ENCODE measurements around the gene TOR1AIP2. TPM values are rescaled to one million over a fixed set of nuclear protein-coding genes. Genes with fewer than 3 reads are reported as not detected.
A peak's percentile ranks its signal among the peaks of the same experiment; 100 is the strongest.

TOR1AIP2 gene
- total and polyA plus RNA-seq, 2 of the 8 experiments (the other 6 are each of a cell fraction or from before 2014, with no cell fraction given), result 12.1 to 75.2 TPM

- H3K4me3 ChIP-seq (ENCODE audit: extremely low read depth in 1 of 4, insufficient read depth in 2 of 4, low read depth in 3 of 4, low read length in 4 of 4), result peak overlapping the region in 1 of 4 experiments; percentile 94; a peak in 2 of 8 replicates
- H2BK15ac ChIP-seq (ENCODE audit: low read length), result no peak overlapping the region
- TF ChIP-seq JUN (IDR thresholded peaks at IDR 0.05; ENCODE audit: low read depth, low read length) (no peak), RNF2 (IDR thresholded peaks at IDR 0.05; ENCODE audit: borderline replicate concordance, low read depth, low read length, missing control alignments, poor library complexity, severe bottlenecking) (no peak), CEBPB (IDR thresholded peaks at IDR 0.05; ENCODE audit: low read depth, low read length) (peak; percentile 89)
- ChIA-PET CTCF (ENCODE audit: partially characterized antibody) (interaction anchor here (0.9 to 1.0 kb wide), 2 partner anchors 10 to 23 kb away, joined by 3 read pairs; no protein-coding TSS in a partner anchor), POLR2A (ENCODE audit: partially characterized antibody) (no interaction called here)
- H4K8ac ChIP-seq (ENCODE audit: extremely low read depth, insufficient read depth, low read length), result no peak overlapping the region
- H4K91ac ChIP-seq (replicated peaks; ENCODE audit: insufficient read length, low read length), result no peak overlapping the region
- H2AFZ ChIP-seq (ENCODE audit: low read length), result no peak overlapping the region
- H3K4ac ChIP-seq (replicated peaks; ENCODE audit: insufficient read length, low read depth, low read length), result no peak overlapping the region
- H4K20me1 ChIP-seq (replicated peaks in 1 of 2; ENCODE audit: control insufficient read depth in 1 of 2, insufficient read depth in 2 of 2, low read length in 2 of 2), result peaks cover 0 to 3% of the 10 kb centered on the region in 2 experiments
- H2BK20ac ChIP-seq (ENCODE audit: low read length), result no peak overlapping the region
- H2AK5ac ChIP-seq (ENCODE audit: low read depth, low read length), result no peak overlapping the region
- H3K36me3 ChIP-seq (ENCODE audit: control insufficient read depth in 2 of 4, insufficient read depth in 4 of 4, low read length in 3 of 4), result peaks cover 2 to 12% (median 7%) of the 10 kb centered on the region in 4 experiments; a peak in 5 of 8 replicates
- no peaks in the 10 kb centered on the region for H3K23me2 ChIP-seq (ENCODE audit: low read depth, low read length)
- no peak overlapping the region for H3K9ac ChIP-seq (replicated peaks in 1 of 4; ENCODE audit: extremely low read depth in 1 of 4, low read depth in 3 of 4, low read length in 3 of 4)
- H2BK120ac ChIP-seq (replicated peaks; ENCODE audit: low read depth, low read length), result no peak overlapping the region
- no peak overlapping the region for H4K5ac ChIP-seq (ENCODE audit: insufficient read length, low read depth, low read length)
- H2BK12ac ChIP-seq (ENCODE audit: low read depth, low read length), result no peak overlapping the region
- no peak overlapping the region for H3K14ac ChIP-seq (ENCODE audit: insufficient read length)
- FAIRE-seq (no peak), DNase-seq (ENCODE audit: low read depth in 1 of 2, low spot score in 2 of 2) (no peak)
- H3K56ac ChIP-seq (replicated peaks; ENCODE audit: insufficient read length, low read depth, low read length), result no peak overlapping the region
- WGBS, 2 experiments (ENCODE audit: extremely low coverage in 1 of 2, insufficient coverage in 1 of 2, insufficient read length in 1 of 2, insufficient replicate concordance in 2 of 2, low coverage in 1 of 2, low lambda C conversion rate in 2 of 2, missing lambda C conversion rate in 1 of 2), result 86% methylated on average over 3 of the region's 3 CpGs; no CpG with 5 or more reads in 1 of the 2 experiments
- H3K18ac ChIP-seq (ENCODE audit: extremely low read depth, low read length), result no peak overlapping the region
- H3K9me3 ChIP-seq (ENCODE audit: insufficient read depth in 2 of 2, low read depth in 1 of 2, low read length in 1 of 2), result no peaks in the 10 kb centered on the region
- H3K27me3 ChIP-seq (replicated peaks in 1 of 4; ENCODE audit: control insufficient read depth in 3 of 4, extremely low read depth in 1 of 4, insufficient read depth in 3 of 4, low read length in 3 of 4), result no peaks in the 10 kb centered on the region
- peaks cover 0 to 3% (median 0%) of the 10 kb centered on the region in 4 experiments; a peak in 1 of 7 replicates for H3K4me1 ChIP-seq (replicated peaks in 1 of 4; ENCODE audit: control insufficient read depth in 3 of 4, insufficient read depth in 4 of 4, low read length in 3 of 4)
- no peak overlapping the region for H3K23ac ChIP-seq (ENCODE audit: insufficient read length)
- H3K4me2 ChIP-seq (ENCODE audit: insufficient read depth in 1 of 2, low read depth in 2 of 2, low read length in 2 of 2), result peak overlapping the region; percentile 36 to 70
- no peak overlapping the region for H3K27ac ChIP-seq (ENCODE audit: low read depth, low read length)
- peaks cover 8% of the 10 kb centered on the region; the same call in 1 of the 2 replicates for H3K79me1 ChIP-seq (ENCODE audit: low read depth, low read length)
- peaks cover 0 to 58% of the 10 kb centered on the region in 2 experiments; a peak in 2 of 4 replicates for H3K79me2 ChIP-seq (ENCODE audit: control insufficient read depth in 1 of 2, insufficient read depth in 2 of 2, low read length in 2 of 2)
- H2BK5ac ChIP-seq (ENCODE audit: low read depth, low read length), result no peak overlapping the region
These were observed 1.3 kb downstream of the TOR1AIP2 start for GRCh38 chr1:179876300-179876715.

Data from H1 (cell line).